ENCODE measurements around the gene PTPRT. TPM values are rescaled to one million over a fixed set of nuclear protein-coding genes. Genes with fewer than 3 reads are reported as not detected.
"Not testable (repeated sequence)": the region's sequence is repeated elsewhere in the genome, so short reads cannot be mapped to it uniquely, and the experiment has no call there.

The PTPRT gene
- polyA plus RNA-seq, 1 donor: 1.9 TPM

DNA sequence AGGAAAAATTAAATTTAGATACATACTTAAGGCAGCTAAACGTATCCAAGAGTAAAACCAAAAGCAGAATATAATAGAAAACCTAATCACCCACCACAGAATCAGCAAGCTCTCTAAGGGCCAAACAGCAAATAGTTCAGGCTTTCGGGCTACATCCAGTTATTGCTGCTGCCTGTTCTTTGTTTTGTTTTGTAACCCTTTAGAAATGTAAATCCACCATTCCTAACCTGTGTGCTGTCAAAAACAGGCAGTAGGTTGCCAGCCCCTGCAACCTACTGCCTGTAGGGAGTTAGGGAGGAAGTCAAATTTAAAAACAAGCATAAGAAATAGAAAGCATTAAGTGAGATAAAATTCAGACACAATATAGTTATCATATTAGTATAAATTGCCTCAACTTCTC is 225.9 kb downstream of the PTPRT start:
- DNase-seq: no peak

DNA sequence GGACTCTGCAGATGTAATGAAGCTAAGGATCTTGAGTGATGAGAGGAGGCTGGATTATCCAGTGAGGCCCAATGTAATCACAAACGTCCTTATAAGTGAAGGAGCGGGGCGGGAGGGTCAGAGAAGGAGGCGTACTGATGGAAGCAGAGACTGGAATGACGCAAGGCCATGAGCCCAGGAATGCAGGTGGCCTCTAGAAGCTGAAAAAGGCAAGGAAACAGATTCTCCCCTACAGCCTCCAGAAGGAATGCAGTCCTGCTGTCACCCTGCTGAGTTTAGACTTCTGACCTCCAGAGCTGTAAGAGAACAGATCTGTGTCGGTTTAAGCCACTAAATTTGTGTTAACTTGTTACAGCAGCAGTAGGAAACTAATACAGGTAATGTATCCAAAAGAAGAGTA is 227.9 kb downstream of the PTPRT start:
- DNase-seq: no peak

DNA sequence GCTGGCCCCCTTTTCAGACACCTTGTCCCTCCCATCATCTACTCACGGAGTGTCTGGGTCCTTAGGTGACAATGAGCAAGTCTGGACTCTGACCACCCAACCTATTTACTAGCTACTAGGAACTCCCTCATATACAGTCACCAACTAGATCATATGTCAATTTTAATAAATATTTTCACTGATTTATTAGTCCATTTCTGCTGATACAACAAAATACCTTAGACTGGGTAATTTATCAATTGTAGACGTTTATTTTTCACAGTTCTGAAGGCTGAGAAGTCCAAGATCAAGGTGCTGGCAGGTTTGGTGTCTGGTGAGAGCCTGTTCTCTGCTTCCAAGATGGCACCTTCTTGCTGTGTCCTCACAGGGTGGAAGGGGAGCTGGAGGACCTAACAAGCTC is 229.7 kb downstream of the PTPRT start:
- DNase-seq: no peak

GRCh38 chr20:42958367-42959069 is 231.2 kb downstream of the PTPRT start:
- DNase-seq: no peak

- DNase-seq: no peak
Measured at GRCh38 chr20:42957704-42958095, 232.0 kb downstream of the PTPRT start.

- no peak for DNase-seq
Measured at GRCh38 chr20:42957018-42957703, 232.5 kb downstream of the PTPRT start.

GRCh38 chr20:42955713-42956112 is 234.0 kb downstream of the PTPRT start:
- DNase-seq: no peak

DNA sequence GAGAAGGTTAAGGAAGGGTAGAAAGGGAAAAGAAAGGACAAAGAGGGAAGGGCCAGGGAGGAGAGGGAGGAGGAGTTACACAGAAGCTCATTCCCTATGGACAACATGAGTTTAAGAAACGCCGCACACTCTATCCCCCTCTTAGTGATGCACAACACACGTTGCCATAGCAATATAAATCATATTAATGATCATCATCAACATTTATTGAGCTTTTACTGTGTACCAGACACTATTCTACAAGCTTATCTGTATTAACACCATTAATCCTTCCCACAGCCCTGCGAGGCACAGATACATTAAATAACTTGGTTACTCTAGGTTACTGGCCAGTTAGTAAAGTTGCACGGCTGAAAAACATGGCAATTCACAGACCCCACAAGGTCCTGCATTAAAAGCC is 234.8 kb downstream of the PTPRT start:
- no peak for DNase-seq

DNA sequence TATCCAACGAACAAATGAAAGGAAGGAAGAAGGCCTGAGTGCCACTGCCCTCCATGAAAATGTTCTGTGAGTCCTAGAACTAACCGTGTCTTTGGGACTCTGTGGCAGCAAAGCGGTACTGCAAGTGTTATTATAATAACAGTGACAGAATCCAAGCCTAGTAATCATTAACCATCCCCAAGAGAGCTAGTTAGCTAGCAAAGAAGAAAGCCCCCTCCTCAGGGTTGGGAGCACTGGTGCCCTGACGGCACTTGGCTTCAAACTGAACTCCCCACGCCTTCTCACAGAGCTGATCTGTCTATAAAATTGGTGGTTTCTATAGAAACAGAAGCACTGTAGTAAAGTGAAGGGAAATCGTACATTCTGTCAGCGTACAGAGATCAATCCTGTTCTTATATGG is 239.8 kb downstream of the PTPRT start:
- no peak for DNase-seq

GRCh38 chr20:42945234-42945994 is 244.3 kb downstream of the PTPRT start:
- DNase-seq: no peak

- DNase-seq: no peak
Measured at GRCh38 chr20:42941629-42942028, 248.1 kb downstream of the PTPRT start.

DNA sequence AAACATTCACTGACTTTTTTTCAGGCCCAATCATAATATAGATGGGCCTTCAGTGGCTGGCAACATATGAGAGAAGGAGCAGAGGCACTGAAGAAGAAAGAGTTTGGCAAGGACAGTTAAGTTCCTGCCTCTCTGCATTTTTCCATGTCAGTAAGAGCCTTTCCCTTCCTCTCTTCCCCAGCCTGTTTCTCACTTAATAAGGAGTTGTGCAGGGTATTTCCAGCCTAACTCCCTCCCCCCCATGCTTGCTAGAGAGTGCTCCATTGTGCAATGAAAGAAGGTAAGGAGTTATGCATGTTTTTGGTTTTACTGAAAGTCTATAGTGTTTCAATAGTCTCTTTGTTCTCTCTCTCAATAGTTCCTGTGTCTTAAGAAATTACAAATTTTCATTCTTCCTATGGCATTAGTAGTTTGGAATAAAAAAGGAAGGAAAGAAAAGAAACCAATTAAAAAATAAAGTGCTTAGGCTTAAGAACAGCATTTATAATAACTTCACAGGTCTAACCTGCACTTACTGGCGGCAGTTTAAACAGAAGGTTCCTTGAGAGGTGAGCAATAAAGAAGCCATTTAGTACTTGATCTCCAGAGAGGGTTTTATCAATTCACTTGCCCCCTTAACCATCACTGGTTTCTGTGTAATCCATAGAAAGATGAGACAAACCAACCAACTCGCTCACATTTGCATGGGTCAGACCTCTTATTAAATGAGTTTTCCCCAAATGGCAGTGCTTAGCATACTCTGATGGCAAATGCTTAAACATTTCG is 251.1 kb downstream of the PTPRT start:
- peak; percentile 8 for DNase-seq

DNA sequence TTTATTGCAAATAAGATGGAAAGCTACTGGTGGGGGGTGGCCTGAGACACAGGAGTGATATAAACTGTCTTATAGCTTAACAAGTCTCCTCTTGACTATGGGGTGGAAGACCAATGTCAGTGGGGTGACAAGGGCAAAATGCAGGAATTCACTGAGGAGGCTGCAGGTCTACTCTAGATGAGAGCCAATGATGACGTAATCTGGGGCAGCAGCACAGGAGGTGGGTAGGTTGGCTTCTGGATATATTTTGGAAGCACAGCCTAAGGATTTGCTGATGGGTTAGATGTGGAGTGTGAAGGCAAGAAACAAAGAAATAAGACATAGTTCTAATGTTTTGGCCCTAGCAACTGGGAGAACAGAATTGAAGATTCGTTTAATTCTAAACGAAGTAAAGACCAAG is 253.2 kb downstream of the PTPRT start:
- no peak for DNase-seq

GRCh38 chr20:42924215-42924614 is 265.5 kb downstream of the PTPRT start:
- no peak for DNase-seq

DNA sequence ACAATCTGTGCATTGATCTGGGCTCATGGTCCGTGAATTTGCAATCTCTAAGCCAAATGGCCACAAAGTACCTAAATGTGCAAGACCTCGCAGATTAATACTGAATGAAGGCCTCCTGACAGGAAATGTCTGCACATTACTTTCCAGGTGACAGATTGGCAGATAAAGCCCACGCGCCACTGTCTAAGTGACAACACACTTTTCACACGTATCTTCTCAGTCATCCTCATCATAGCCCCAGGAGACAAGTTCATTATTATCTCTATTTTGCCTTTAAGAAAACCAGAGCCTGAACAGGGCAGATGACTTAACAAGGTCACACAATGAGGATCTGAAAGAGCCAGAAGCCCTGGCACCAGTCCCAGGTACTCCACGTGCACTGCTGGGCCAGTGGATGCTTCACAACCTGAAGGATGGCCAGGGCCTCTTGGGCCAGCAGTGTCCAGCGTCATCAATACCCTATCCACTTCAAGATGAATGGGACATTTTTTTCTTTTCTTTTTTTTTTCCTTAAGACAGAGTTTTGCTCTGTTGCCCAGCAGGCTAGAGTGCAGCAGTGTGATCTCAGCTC is 266.3 kb downstream of the PTPRT start:
- DNase-seq: no peak

- DNase-seq: no peak
Measured at GRCh38 chr20:42920776-42921175, 268.9 kb downstream of the PTPRT start.

GRCh38 chr20:42919316-42919715 is 270.4 kb downstream of the PTPRT start:
- DNase-seq: no peak

- no peak for DNase-seq
Measured at GRCh38 chr20:42915081-42915480, 274.6 kb downstream of the PTPRT start.

GRCh38 chr20:42914302-42914701 is 275.4 kb downstream of the PTPRT start:
- DNase-seq: no peak

- not testable (repeated sequence) for DNase-seq
Measured at GRCh38 chr20:42910808-42911207, 278.9 kb downstream of the PTPRT start.

DNA sequence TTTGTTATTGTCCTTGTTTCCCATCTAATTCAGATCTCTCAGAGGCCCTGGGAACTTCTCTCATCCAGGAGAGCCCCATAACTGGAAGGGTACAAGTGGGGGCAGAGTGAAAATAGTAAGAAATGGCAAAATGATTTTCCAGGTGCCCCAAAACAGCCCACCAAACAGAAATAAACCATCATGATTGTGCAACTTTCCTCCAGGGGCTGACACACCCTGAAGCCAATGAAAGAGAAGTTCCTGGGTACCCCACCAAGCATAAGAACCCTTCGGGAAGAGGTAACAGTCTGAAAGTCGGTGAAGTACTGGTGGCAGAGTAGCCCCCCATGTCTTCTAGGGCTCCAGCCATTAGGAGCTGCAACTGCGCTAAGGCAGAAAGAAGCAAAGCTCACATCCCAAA is 282.0 kb downstream of the PTPRT start:
- DNase-seq: no peak

- no peak for DNase-seq
Measured at GRCh38 chr20:42906120-42906519, 283.6 kb downstream of the PTPRT start.

GRCh38 chr20:42902509-42902908 is 287.2 kb downstream of the PTPRT start:
- DNase-seq: no peak
